Sigmoid colon (tissue), 7 donors: ENCODE data around the gene EMD. TPM values are rescaled to one million over a fixed set of nuclear protein-coding genes. Genes with fewer than 3 reads are reported as not detected.

Experiments used
- DNase-seq: peaks from one replicate; pipeline ENCODE4 v3.0.0-alpha.2; 2019
- H3K27ac ChIP-seq, 4 donors: fragments of 200-600 bp; sonication (generic); one replicate each; pipeline ENCODE4 v1.5.1; 2016 to 2019; ENCODE audit warnings: mild to moderate bottlenecking in 1 of 4
- H3K27me3 ChIP-seq, 3 donors: fragments of 200-600 bp; sonication (generic); one replicate each; pipeline ENCODE4 v1.5.1; 2019; ENCODE audit warnings: mild to moderate bottlenecking in 1 of 3
- H3K36me3 ChIP-seq, 4 donors: fragments of 200-600 bp; sonication (generic); one replicate each; pipeline ENCODE4 v1.5.1; 2016 to 2019
- H3K4me1 ChIP-seq, 4 donors: fragments of 200-600 bp; sonication (generic); one replicate each; pipeline ENCODE4 v1.5.1; 2017 to 2019
- H3K4me3 ChIP-seq, 4 donors: fragments of 200-600 bp; sonication (generic); one replicate each; pipeline ENCODE4 v1.5.1; 2017 to 2019; ENCODE audit warnings: mild to moderate bottlenecking in 2 of 4, moderate library complexity in 1 of 4
- H3K9me3 ChIP-seq, 4 donors: fragments of 200-600 bp in 3 of 4; sonication (generic) in 3 of 4; one replicate each; pipeline versions ENCODE4 v1.5.1 to v1.6.1; 2013 to 2019
- CTCF ChIP-seq, 4 experiments: fragments of 450-650 bp in 3 of 4; fragments of 200-600 bp in 1 of 4; IDR thresholded peaks; one replicate each; pipeline ENCODE4 v1.5.1; 2016 to 2019; ENCODE audit warnings: antibody characterized with exemption in 4 of 4, mild to moderate bottlenecking in 3 of 4, moderate library complexity in 2 of 4
- EP300 ChIP-seq, 4 donors: sonication (generic); formaldehyde crosslinking; IDR thresholded peaks; one replicate each; pipeline ENCODE4 v1.6.1; 2017; ENCODE audit warnings: antibody characterized with exemption in 4 of 4
- POLR2A ChIP-seq, 2 donors: fragments of 450-650 bp; IDR thresholded peaks; one replicate each; pipeline ENCODE4 v1.6.1; 2016; ENCODE audit warnings: antibody characterized with exemption in 2 of 2, mild to moderate bottlenecking in 2 of 2, moderate library complexity in 2 of 2
- POLR2AphosphoS5 ChIP-seq, 4 donors: sonication (generic); formaldehyde crosslinking; IDR thresholded peaks; one replicate each; pipeline ENCODE4 v1.6.1; 2017; ENCODE audit warnings: antibody characterized with exemption in 4 of 4
- WGBS, 2 donors: extraction: QIAGEN DNeasy Blood & Tissue Kit; methylation state at CpG; one replicate each; pipeline ENCODE4 v1.1.7; 2013; 5-methylcytosine and 5-hydroxymethylcytosine counted together
- intact Hi-C: fragments of 100-400 bp; cut with DNase I; formaldehyde crosslinking; loops from one replicate; pipeline ENCODE4 v1.15.1; 2023
- polyA plus RNA-seq, 3 donors: library from polyadenylated mRNA; stranded (reverse); fragments of 200-250 nt; gene quantifications; one replicate each; pipeline ENCODE4 v1.2.3, GENCODE V29; 2013
- total RNA-seq, 4 donors: library from RNA; depleted of rRNA; stranded (reverse); fragments of >200 nt; gene quantifications; one replicate each; pipeline ENCODE4 v1.1.0, GENCODE V29; 2016
- donor health status: healthy with polysubstance abuse.
- donor health status: Bipolar disorder and iron deficiency.
- donor health status: healthy.

Gene EMD
- total and polyA plus RNA-seq, 7 donors, result 40.7 to 87.9 (median 46.0) TPM

DNA sequence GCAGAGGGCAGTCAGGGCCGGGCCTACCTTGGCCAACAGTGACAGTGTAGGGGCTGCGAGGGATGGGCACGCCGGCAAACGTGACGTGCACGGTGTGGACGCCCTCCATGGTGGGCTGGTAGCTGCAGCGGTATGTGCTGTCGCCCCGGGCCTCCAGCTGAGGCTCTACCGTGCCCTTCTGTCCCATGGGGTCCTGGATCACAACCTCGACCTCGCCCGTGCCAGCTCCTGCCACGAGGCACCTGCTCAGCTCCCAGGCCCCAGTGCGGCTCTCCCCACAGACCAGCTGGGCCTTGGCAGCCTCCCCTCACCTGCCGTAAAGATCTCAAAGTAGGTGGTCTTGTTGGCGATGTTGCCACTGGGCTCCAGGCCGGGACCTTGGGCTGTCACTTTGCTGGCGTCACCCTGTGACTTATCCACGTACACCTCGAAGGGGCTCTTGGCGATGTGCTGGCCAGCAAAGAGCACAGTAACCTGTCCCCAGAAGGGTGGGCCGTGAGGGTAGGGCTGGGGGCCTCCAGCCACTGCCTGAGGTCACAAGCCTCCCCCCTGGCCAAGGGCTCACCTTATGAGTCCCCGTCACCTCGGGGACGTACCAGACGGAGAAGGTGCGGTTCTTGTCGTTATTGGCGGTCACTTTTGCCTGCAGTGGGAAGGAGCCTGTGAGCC, 13.0 kb upstream of the EMD start:
- Histone ChIP-seq H3K4me3 (peak overlapping the region in 3 of 4 donors; percentile 17 to 80 (median 77)), H3K27ac (peak overlapping the region; percentile 98 to 99 (median 98)), H3K27me3 (no peaks in the 10 kb centered on the region), H3K36me3 (peaks cover 48 to 92% (median 75%) of the 10 kb centered on the region in 4 donors), H3K4me1 (peaks cover 0 to 71% (median 46%) of the 10 kb centered on the region in 4 donors), H3K9me3 (no peaks in the 10 kb centered on the region)
- DNase-seq, result no peak
- peak; percentile 8 to 78 (median 44) for TF ChIP-seq POLR2AphosphoS5 (IDR thresholded peaks at IDR 0.05)
- no peak for TF ChIP-seq POLR2A (IDR thresholded peaks at IDR 0.05)
- intact Hi-C loops, result no loop called here
- WGBS, 2 donors, result 91% methylated on average over 32 of the region's 32 CpGs

- H3K36me3 ChIP-seq, result peaks cover 43 to 87% (median 70%) of the 10 kb centered on the region in 4 donors
- peak overlapping the region in 3 of 4 donors; percentile 77 to 80 (median 78) for H3K4me3 ChIP-seq
Observed at GRCh38 chrX:154366666-154367055, 12.4 kb upstream of the EMD start.

DNA sequence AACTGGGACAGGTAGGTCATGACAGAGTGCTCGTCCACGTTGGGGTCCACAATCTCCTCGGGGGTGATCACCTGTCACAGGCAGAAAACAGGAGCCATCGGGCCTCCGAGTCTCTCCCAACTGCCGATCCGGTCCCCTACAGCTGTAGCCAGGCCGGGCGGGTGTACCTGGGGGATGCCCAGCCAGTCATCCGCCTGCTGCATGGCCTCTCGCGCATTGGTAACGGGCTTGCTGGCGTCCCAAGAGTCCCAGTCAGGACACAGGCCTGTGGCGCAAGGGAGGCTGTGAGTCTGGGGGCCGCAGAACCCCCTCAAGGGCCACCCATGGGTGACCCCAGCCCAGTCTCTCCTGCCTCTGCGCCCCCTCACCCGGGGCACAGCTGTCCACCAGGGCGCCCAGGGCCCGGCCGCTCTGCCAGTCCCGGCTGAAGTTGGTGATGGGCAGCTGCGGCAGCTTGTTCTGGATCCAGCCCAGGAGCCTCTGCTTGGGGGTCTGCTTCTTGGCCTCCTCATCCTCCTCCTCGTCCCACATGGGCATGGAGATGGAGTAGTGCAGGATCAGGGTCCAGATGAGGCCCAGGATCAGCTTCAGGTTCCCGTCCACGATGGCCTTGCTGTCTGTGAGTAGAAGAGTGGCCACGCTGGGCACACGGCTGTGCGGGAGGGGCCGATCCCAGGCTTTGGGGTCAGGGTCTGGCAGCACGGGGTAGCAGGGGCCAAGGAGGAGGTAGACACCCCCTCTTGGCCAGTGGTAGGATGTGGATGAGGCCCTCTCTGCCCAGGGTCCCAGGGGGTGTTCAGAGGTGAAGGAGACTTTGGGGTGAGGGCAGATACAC, 11.4 kb upstream of the EMD start:
- peaks cover 33 to 76% (median 63%) of the 10 kb centered on the region in 4 donors for H3K36me3 ChIP-seq
- intact Hi-C loops, result no loop called here
- no peak for DNase-seq

More at GRCh38 chrX:154366666-154367055, 12.4 kb upstream of the EMD start:
- peak overlapping the region; percentile 98 to 99 (median 98) for H3K27ac ChIP-seq
- H3K9me3 ChIP-seq, result no peaks in the 10 kb centered on the region
- H3K4me1 ChIP-seq, result peaks cover 0 to 65% (median 46%) of the 10 kb centered on the region in 4 donors
- intact Hi-C loops, result no loop called here
- no peak for DNase-seq
- TF ChIP-seq POLR2AphosphoS5 (IDR thresholded peaks at IDR 0.05), result peak; percentile 20 to 49 (median 34)
- TF ChIP-seq EP300 (IDR thresholded peaks at IDR 0.05), result no peak
- 88 to 89% methylated on average over 11 of the region's 11 CpGs for WGBS, 2 donors
- no peaks in the 10 kb centered on the region for H3K27me3 ChIP-seq

GRCh38 chrX:154368630-154369448, 10.3 kb upstream of the EMD start:
- peak; percentile 92 for DNase-seq
- 17 to 24% methylated on average over 16 of the region's 16 CpGs for WGBS, 2 donors
- TF ChIP-seq POLR2AphosphoS5 (IDR thresholded peaks at IDR 0.05), result peak in 3 of 4 donors; percentile 9 to 53 (median 18)
- no peak for TF ChIP-seq EP300 (IDR thresholded peaks at IDR 0.05)
- no peak for TF ChIP-seq CTCF (IDR thresholded peaks at IDR 0.05)
- no peak for TF ChIP-seq POLR2A (IDR thresholded peaks at IDR 0.05)
- Histone ChIP-seq H3K9me3 (no peaks in the 10 kb centered on the region), H3K27me3 (peaks cover 0 to 5% (median 0%) of the 10 kb centered on the region in 3 donors), H3K36me3 (peaks cover 33 to 68% (median 52%) of the 10 kb centered on the region in 4 donors), H3K4me1 (peaks cover 0 to 50% (median 41%) of the 10 kb centered on the region in 4 donors), H3K4me3 (peak overlapping the region; percentile 73 to 80 (median 78)), H3K27ac (peak overlapping the region; percentile 98 to 99 (median 98))
- intact Hi-C loops, result no loop called here

More for the DNA sequence above, 11.4 kb upstream of the EMD start:
- Histone ChIP-seq H3K4me1 (peaks cover 0 to 55% (median 43%) of the 10 kb centered on the region in 4 donors), H3K27ac (peak overlapping the region; percentile 98 to 99 (median 98)), H3K27me3 (no peaks in the 10 kb centered on the region), H3K4me3 (peak overlapping the region; percentile 73 to 80 (median 78)), H3K9me3 (no peaks in the 10 kb centered on the region)
- TF ChIP-seq POLR2A (IDR thresholded peaks at IDR 0.05) (no peak), POLR2AphosphoS5 (IDR thresholded peaks at IDR 0.05) (peak; percentile 3 to 70 (median 42))
- WGBS, 2 donors, result 86 to 87% methylated on average over 31 of the region's 31 CpGs

- peaks cover 0 to 5% (median 0%) of the 10 kb centered on the region in 3 donors for H3K27me3 ChIP-seq
- peaks cover 33 to 59% (median 45%) of the 10 kb centered on the region in 4 donors for H3K36me3 ChIP-seq
- no peaks in the 10 kb centered on the region for H3K9me3 ChIP-seq
- H3K4me3 ChIP-seq, result peak overlapping the region; percentile 73 to 80 (median 78)
- H3K27ac ChIP-seq, result peak overlapping the region; percentile 98 to 99 (median 98)
- whole genome bisulfite sequencing, 2 donors, result 19 to 32% methylated on average over 13 of the region's 13 CpGs
- TF ChIP-seq CTCF (IDR thresholded peaks at IDR 0.05) (no peak), EP300 (IDR thresholded peaks at IDR 0.05) (peak in 2 of 4 donors; percentile 58 to 66), POLR2AphosphoS5 (IDR thresholded peaks at IDR 0.05) (peak in 3 of 4 donors; percentile 81 to 86 (median 84)), POLR2A (IDR thresholded peaks at IDR 0.05) (peak in 1 of 2 donors; percentile 49)
- DNase-seq, result peak; percentile 96
- H3K4me1 ChIP-seq, result peaks cover 0 to 46% (median 35%) of the 10 kb centered on the region in 4 donors
- intact Hi-C loops, result no loop called here
Observed at GRCh38 chrX:154369449-154370299, 9.4 kb upstream of the EMD start.
